Activated gamma-delta T cell (primary cell): Measurements from ENCODE around the gene POLR1B.
"Not testable (repeated sequence)": the region's sequence is repeated elsewhere in the genome, so short reads cannot be mapped to it uniquely, and the experiment has no call there.

ENCODE experiments used
- DNase-seq: peaks from one replicate; lab custom pipeline; 2025; lab: John Stamatoyannopoulos, UW

The POLR1B gene

DNA sequence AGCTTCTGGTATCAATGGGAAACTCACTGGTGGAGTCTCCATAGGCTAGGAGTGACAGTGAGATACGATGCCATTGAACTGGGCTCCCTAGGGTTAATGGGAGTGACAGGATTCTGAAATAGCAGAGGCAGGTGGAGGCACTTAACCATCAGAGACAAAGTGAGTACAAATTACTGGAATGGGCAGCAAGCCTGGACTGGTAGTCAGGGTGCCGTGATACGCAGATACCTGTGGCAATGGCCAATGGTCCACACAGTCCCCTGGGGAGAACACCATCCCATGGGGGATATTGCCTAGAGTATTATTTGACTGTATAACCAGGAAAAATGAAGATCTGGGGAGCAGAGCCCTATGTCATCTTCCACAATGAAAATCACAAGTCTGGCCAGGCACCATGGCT lies 59.5 kb downstream of the POLR1B start:
- DNase-seq: no peak

DNA sequence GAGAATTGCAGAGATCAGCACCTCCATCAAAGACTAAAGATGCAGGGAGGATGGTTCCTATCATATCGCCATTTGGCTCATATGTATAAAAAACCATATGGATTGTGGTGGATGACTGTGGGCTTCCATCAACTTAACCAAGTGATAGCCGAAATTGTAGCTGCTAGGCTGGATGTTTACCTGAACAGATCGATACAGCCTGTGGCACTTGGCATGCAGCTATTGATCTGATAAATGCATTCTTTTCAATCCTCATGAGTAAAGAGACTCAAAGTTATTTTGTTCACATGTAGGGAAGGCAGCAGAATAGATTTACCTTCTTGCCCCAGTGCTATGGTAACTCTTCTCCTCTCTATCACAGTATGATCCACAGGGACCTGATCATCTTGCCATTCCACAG lies 60.7 kb downstream of the POLR1B start:
- DNase-seq: no peak

DNA sequence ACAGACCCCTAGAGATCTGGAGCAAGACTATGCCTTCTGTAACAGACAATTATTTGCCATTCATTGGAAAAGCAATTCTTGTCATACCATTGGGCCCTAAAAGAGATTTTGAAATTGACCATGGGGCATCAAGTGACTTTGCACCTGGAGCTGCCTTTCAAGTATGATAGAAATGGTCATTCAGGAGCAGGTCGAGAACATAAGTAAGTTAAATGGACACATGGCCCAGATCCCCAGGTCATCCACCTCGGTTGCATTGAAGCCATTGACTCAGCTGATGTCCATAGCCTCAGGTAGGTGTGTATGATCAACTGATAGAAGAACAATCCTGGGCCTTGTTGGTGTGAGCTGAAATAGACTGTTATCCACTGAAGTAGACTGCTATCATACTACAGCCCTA lies 61.5 kb downstream of the POLR1B start:
- DNase-seq: no peak

DNA sequence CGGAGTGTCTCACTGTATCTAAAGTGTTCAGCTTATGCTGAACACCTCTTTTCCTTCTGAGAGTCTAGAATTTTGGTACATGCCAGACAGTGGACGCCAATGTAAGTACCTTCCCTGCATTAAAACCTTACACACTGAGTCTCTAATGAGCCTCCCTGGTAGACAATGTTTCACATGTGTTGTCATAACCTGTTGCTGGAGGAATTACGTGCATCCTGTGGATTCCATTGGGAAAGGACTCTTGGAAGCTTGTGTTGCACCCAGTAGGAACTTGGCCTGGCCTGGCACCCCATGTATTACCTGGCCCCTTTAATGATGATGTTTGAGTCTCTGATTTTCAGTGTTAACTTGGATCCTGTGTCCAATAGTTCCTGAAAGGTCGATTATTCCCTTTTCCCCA lies 62.7 kb downstream of the POLR1B start:
- DNase-seq: no peak

DNA sequence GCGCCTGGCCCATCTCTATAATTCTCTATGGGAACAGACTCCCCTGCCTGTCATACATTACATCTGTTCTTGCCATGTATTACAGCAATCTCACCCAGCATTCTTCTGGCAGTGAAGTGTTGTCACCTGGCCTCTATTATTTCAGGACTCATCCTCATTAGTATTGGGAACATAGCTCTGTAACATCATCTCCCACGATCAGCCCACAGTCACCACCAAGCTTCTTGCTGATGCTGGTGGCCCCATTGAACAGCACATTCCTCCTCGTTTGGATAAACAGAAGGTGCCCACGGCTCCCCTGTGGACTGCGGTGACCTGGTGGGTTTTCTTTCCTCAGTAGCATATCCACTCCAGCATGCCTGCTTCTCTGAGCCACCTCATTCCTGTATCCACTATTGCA lies 63.7 kb downstream of the POLR1B start:
- no peak for DNase-seq

DNA sequence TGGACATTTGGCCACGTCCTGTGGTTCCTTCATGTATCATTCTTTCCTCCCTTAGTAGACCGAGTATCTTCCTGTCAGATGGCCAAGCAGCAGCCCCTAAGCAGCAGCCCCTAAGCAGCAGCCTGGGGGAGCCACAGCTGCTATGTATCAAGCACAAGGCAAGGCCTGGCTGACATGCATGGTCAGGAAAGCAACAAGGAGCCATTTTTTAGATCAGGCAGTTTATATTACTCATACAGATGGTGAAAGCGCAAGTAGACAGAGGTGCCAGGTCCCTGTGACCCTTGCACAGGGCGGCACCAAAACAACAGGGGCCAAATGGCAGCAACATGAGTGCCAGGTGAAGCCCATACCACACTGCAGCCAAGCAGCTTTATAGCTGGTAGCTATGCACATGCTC lies 64.3 kb downstream of the POLR1B start:
- no peak for DNase-seq

DNA sequence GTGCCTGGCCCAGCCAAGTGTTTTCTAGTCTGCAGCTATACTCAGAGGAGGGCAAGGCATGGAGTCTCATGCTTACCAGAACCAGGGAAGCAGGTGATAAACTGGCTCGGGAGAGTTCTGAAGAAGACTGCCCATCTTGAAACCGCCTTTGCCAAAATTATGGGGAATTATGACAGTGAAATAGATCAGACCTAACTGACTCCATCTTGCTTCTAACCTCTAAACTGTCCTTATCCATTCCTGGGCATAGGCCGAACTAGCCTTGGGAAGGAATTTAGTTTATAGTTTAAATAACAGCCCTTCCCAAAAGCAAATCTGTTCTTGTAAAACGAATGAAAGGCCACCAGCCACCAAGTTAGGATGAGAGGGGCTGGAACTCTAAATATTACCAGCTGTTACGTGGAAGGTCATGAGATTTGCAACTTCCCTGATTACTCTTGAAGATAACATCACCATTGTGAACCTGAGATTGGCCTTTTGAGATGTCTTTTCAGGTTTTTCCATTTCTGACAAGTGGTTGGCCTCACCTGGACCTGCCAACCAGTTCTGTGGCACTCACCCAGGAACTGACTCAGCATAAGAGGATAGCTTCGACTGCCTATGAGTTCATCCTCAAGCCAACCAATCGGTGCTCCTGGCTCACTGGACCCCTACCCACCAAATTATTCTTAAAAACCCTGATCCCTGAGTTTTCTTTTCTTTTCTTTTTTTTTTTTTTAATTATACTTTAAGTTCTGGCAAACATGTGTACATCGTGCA lies 65.6 kb downstream of the POLR1B start:
- no peak for DNase-seq

DNA sequence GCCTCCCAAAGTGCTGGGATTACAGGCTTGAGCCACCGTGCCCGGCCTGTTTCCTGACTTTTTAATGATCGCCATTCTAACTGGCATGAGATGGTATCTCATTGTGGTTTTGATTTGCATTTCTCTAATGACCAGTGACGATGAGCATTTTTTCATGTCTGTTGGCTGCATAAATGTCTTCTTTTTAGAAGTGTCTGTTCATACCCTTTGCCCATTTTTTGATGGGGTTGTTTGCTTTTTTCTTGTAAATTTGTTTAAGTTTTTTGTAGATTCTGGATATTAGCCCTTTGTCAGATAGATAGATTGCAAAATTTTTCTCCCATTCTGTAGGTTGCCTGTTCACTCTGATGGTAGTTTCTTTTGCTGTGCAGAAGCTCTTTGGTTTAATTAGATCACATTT lies 67.1 kb downstream of the POLR1B start:
- DNase-seq: not testable (repeated sequence)

DNA sequence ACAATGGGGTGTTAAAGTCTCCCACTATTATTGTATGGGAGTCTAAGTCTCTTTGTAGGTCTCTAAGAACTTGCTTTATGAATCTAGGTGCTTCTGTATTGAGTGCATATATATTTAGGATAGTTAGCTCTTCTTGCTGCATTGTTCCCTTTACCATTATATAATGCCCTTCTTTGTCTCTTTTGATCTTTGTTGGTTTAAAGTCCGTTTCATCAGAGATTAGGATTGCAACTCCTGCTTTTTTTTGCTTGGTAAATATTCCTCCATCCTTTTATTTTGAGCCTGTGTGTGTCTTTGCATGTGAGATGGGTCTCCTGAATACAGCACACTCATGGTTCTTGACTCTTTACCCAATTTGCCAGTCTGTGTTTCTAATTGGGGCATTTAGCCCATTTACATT lies 70.0 kb downstream of the POLR1B start:
- DNase-seq: not testable (repeated sequence)

DNA sequence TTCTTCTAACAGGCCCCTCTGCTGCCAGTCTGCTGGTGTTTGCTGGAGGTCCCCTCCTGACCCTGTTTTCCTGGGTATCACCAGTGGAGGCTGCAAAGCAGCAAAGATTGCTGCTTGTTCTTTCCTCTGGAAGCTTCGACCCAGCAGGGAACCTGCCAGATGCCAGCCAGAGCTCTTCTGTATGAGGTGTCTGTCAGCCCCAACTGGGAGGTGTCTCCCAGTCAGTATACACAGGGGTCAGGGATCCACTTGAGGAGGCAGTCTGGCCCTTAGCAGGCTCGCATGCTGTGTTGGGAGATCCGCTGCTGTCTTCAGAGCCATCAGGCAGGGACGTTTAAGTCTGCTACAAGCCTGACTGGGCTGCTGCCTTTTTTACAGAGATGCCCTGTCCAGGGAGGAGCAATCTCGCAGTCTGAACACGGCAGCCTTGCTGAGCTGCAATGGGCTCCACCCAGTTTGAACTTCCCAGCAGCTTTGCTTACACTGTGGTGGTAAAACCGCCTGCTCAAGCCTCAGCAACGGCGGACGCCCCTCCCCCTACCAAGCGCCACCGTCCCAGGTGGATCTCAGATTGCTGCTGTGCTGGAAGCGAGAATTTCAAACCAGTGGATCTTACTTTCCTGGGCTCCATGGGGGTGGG lies 72.1 kb downstream of the POLR1B start:
- DNase-seq: no peak

DNA sequence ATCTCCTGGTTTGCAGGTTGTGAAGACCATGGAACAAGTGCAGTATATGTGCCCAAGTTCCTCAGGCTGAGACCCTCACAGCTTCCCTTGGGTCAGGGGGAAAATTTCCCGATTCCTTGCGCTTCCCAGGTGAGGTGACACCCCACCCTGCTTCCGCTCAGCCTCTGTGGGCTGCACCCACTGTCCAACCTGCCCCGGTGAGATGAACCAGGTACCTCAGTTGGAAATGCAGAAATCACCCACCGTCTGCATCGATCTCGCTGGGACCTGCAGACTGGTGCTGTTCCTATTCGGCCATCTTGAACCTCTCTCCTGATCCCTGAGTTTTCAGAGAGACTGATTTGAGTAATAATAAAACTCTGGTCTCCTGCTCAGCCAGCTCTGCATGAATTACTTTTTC lies 72.8 kb downstream of the POLR1B start:
- DNase-seq: no peak

DNA sequence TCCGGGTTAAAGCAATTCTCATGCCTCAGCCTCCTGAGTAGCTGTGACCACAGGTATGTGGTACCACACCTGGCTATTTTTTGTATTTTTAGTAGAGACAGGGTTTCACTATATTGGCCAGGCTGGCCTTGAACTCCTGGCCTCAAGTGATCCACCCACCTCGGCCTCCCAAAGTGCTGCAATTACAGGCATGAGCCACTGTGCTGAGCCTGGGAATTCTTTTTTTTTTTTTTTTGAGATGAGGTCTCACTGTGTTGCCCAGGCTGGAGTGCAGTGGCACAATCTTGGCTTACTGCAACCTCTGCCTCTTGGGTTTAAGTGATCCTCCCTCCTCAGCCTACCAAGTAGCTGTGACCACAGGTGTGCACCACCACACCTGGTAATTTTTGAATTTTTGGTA lies 73.5 kb downstream of the POLR1B start:
- DNase-seq: not testable (repeated sequence)

DNA sequence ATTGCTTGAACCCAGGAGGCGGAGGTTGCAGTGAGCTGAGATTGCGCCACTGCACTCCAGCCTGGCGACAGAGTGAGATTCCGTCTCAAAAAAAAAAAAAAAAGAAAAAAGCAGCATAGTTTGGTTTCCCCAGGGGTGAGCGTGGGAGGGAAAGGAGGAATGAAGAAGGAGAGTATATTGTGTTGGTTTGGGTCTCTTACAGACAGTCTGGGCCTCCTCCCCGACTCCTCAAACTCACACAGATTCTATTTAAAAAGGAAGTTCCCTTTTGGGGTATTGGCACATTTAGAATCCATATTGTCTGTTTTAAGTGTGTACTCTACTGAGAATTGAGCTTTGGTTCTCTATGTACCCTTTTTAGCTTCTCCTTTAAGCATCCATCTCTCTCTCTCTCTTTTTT lies 76.1 kb downstream of the POLR1B start:
- no peak for DNase-seq

DNA sequence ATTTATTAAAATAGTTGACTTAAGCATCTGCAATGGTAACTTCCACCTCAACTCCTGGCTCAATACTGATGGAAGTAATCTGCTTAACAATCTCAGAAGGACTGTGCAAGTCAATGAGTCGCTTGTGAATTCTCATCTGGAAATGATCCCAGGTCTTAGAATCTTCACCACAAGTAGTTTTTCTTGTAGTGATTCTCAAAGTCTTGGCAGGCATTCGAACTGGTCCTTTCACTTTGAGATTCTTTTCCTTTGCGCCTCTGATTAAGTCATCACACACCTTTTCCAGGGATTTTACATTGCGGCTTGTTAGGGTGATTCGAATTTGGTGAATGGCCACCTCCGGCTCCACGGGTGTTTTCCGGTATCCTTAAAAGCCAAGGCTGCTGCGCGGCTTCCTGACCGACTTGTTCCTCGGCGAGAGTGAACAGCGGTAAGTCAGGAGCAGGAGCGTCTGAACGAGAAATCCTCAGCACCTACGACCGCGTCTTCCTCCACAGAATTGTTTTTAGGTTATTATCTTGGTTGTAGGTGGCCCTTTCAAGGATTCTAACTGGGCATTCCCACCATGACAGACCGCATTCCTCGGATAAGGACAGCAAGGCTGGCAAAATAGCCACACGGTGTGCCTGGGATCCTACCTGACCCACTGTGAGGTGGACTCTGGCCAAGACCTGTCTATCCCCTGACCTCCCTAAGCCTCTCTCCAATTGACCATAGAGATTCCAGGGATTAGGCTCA lies 79.7 kb downstream of the POLR1B start:
- no peak for DNase-seq

DNA sequence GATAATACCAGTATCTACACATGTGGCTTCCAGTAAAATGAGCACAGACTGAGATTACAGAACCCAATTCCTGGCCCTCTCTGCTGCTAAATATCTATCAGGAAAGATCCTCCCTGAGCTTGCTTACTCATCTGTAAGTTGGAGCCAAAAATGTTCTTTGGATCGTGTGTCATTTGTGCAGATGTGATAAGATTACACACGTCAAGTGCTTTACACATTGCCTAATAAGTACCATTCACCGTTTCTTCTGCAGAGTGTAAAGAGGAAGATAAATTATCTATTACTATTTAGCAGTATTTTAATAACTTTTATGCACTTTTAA lies 80.2 kb downstream of the POLR1B start:
- no peak for DNase-seq

DNA sequence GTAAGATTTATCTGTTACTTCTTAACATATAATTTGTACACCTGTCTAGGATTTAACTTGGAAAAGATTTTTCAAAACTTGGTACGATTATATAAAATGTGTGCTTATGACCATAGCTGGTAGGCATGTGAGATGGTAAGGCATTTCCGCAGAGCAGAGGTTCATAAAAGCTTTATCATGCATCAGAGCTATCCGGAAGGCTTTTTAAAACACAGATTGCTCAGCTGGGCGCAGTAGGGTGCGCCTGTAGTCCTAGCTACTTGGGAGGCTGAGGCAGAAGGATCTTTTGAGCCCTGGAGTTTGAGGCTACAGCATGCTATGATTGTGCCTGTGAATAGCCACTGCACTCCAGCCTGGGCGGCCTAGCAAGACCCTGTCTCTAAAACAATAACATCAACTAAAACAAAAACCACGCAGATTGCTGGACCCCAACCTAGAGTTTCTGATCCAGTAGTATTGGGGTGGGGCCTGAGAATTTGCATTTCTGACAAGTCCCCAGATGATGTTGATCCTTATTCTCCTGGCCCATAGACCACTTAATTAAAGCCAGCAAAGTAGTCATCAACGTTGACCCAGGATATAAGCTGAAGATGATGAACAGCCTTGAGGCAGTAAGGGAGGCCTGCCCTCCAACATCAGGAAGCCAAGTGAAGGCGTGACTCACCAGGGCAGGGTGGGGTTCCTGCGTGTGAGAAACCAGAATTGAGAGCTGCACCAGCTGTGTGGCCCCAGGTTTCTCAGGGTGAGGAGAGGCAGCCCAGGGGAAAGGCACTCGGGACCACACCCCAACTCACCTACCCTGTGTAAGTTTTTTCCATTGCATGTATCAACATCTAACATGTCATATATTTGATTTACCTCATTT lies 81.9 kb downstream of the POLR1B start:
- peak; percentile 9 for DNase-seq

DNA sequence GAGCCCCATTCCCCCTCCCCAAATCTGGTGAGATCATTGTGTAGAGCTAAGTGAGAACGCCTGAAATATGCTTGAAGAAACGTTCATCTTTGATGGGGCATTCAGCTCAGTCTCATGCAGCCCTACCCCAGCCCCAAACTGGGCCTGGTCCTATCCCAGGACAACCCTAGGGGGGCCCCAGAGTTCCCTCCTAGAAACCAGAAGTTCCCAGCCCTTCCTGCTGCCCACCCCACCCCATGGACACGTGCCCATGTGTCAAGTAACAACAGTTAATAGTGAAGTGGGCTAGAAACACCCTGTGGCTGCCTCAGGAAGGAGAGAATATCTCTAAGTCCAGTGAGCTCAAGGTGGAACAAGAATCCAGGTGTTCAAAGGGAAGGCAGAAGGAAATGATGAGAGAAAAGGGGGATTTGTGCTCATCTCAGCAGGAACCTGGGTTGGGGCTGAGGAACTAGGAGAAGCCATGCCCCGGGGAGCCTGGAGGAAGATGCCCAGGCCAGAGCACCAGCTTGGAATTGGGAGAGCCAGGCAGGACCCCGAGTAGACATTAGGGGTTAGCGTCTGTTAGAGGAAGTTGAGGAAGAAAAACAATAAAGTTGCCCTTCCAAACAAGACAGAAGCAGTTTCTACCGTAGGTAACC lies 83.3 kb downstream of the POLR1B start:
- DNase-seq: no peak

DNA sequence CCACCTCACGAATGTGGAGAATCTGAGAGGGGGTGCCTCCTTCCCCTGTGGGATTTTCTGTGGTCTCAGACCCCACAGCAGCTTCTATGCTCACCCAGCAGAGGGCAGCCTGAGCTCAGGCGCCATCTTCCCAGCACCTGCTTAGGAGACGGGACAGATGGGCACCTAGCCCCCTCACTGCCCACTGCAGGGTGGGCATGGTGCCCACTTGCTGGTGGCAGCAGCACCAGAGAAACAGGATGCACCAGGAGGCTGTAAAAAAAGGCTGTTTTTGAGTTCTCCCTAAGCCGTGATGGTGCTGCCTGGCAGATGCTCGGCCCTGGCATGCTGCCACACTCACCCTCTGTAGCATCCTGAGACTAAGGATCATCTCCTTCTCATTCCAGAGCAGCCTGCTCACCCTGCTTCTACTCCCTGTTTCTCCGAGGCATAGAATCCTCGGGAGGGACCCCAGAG lies 84.4 kb downstream of the POLR1B start:
- peak; percentile 9 for DNase-seq
